H9 (cell line): ENCODE results near the gene MYD88. TPM values are rescaled to one million over a fixed set of nuclear protein-coding genes. Genes with fewer than 3 reads are reported as not detected.

Experiments used
- DNase-seq: peaks from one replicate; pipeline ENCODE4 v3.0.0-alpha.2; 2017
- H2AFZ ChIP-seq: one replicate; pipeline ENCODE4 v1.6.1; 2013; ENCODE audit warnings: mild to moderate bottlenecking, low read length, control low read depth, moderate library complexity
- H2AK5ac ChIP-seq: 2 replicates; pipeline ENCODE4 v1.6.1; 2013; ENCODE audit warnings: low read length, control low read depth, mixed read lengths; ENCODE audit not compliant: insufficient read length
- H2BK120ac ChIP-seq: one replicate; pipeline ENCODE4 v1.6.1; 2013; ENCODE audit warnings: low read depth, mild to moderate bottlenecking, low read length, control low read depth, inconsistent platforms; ENCODE audit not compliant: poor library complexity, severe bottlenecking
- H2BK12ac ChIP-seq: 2 replicates; pipeline ENCODE4 v1.6.1; 2013; ENCODE audit warnings: low read length, control low read depth, mixed read lengths, low read depth; ENCODE audit not compliant: insufficient read length
- H2BK15ac ChIP-seq: 2 replicates; pipeline ENCODE4 v1.6.1; 2013; ENCODE audit warnings: low read depth, low read length, control low read depth
- H2BK20ac ChIP-seq: one replicate; pipeline ENCODE4 v1.6.1; 2013; ENCODE audit warnings: low read depth, mild to moderate bottlenecking, low read length, control low read depth, inconsistent platforms; ENCODE audit not compliant: poor library complexity, severe bottlenecking
- H2BK5ac ChIP-seq: 2 replicates; pipeline ENCODE4 v1.6.1; 2013; ENCODE audit warnings: low read length, control low read depth, mixed read lengths; ENCODE audit not compliant: insufficient read length
- H3K14ac ChIP-seq: 2 replicates; pipeline ENCODE4 v1.6.1; 2013; ENCODE audit warnings: low read length, control low read depth; ENCODE audit not compliant: insufficient read depth
- H3K18ac ChIP-seq: 2 replicates; pipeline ENCODE4 v1.6.1; 2013; ENCODE audit warnings: low read depth, mild to moderate bottlenecking, mixed read lengths, low read length, control low read depth; ENCODE audit not compliant: insufficient read length
- H3K23ac ChIP-seq: 2 replicates; pipeline ENCODE4 v1.6.1; 2013; ENCODE audit warnings: low read length, control low read depth, mixed read lengths, low read depth; ENCODE audit not compliant: insufficient read length
- H3K23me2 ChIP-seq: 2 replicates; pipeline ENCODE4 v1.6.1; 2013; ENCODE audit warnings: low read depth, mild to moderate bottlenecking, mixed read lengths, low read length, control low read depth; ENCODE audit not compliant: insufficient read length, poor library complexity, severe bottlenecking
- H3K27ac ChIP-seq: 2 replicates; pipeline ENCODE4 v1.5.1; 2013; ENCODE audit warnings: low read length, control low read depth, mixed read lengths, low read depth; ENCODE audit not compliant: insufficient read length
- H3K27me3 ChIP-seq: 2 replicates; pipeline ENCODE4 v1.6.1; 2013; ENCODE audit warnings: low read length, control low read depth, inconsistent platforms; ENCODE audit not compliant: insufficient read depth
- H3K4ac ChIP-seq: 2 replicates; pipeline ENCODE4 v1.6.1; 2013; ENCODE audit warnings: low read depth, mild to moderate bottlenecking, control low read depth, inconsistent platforms, low read length, moderate library complexity
- H3K4me1 ChIP-seq: 2 replicates; pipeline ENCODE4 v1.6.1; 2013; ENCODE audit warnings: low read length, control low read depth, inconsistent platforms; ENCODE audit not compliant: insufficient read depth
- H3K4me2 ChIP-seq: 2 replicates; pipeline ENCODE4 v1.6.1; 2013; ENCODE audit warnings: low read length, control low read depth, mixed read lengths; ENCODE audit not compliant: insufficient read length, insufficient read depth
- H3K56ac ChIP-seq: 2 replicates; pipeline ENCODE4 v1.6.1; 2013; ENCODE audit warnings: low read depth, mild to moderate bottlenecking, mixed read lengths, low read length, control low read depth; ENCODE audit not compliant: insufficient read length
- H3K79me1 ChIP-seq: 2 replicates; pipeline ENCODE4 v1.6.1; 2013; ENCODE audit warnings: low read depth, mild to moderate bottlenecking, moderate library complexity, low read length, control low read depth, inconsistent platforms; ENCODE audit not compliant: insufficient read depth, poor library complexity, severe bottlenecking
- H3K79me2 ChIP-seq: 2 replicates; pipeline ENCODE4 v1.6.1; 2013; ENCODE audit warnings: low read length, control low read depth, inconsistent platforms; ENCODE audit not compliant: insufficient read depth
- H3K9ac ChIP-seq: 2 replicates; pipeline ENCODE4 v1.6.1; 2013; ENCODE audit warnings: low read length, control low read depth, mixed read lengths; ENCODE audit not compliant: insufficient read length; ENCODE audit errors: extremely low read depth
- H3K9me3 ChIP-seq: one replicate; pipeline ENCODE4 v1.6.1; 2013; ENCODE audit warnings: low read depth, low read length, inconsistent platforms; ENCODE audit not compliant: control insufficient read depth
- H3T11ph ChIP-seq: one replicate; pipeline ENCODE4 v1.6.1; 2013; ENCODE audit warnings: mild to moderate bottlenecking, low read length, control low read depth, inconsistent platforms
- H4K20me1 ChIP-seq: one replicate; pipeline ENCODE4 v1.6.1; 2013; ENCODE audit not compliant: control insufficient read depth, insufficient read length, insufficient read depth
- H4K5ac ChIP-seq: 2 replicates; pipeline ENCODE4 v1.6.1; 2013; ENCODE audit warnings: low read depth, mild to moderate bottlenecking, mixed read lengths, low read length, control low read depth; ENCODE audit not compliant: insufficient read length
- H4K8ac ChIP-seq: replicated peaks from 2 replicates; pipeline ENCODE4 v1.6.1; 2013; ENCODE audit warnings: low read length, control low read depth, mixed read lengths, low read depth; ENCODE audit not compliant: insufficient read length
- H4K91ac ChIP-seq: 2 replicates; pipeline ENCODE4 v1.6.1; 2013; ENCODE audit warnings: low read depth, mild to moderate bottlenecking, moderate library complexity, mixed read lengths, low read length, control low read depth; ENCODE audit not compliant: insufficient read length
- H3K27ac Mint-ChIP-seq, 3 experiments: 2 replicates in 2 of 3; 3 replicates in 1 of 3; pipeline ENCODE4 v1.8.0; 2020 to 2021; ENCODE audit warnings: mixed read lengths in 3 of 3, mild to moderate bottlenecking in 1 of 3, moderate library complexity in 1 of 3
- H3K27me3 Mint-ChIP-seq: 2 replicates; pipeline ENCODE4 v1.8.0; 2021; ENCODE audit warnings: low read depth, mild to moderate bottlenecking, moderate library complexity, mixed read lengths
- H3K36me3 Mint-ChIP-seq, 3 experiments: 2 replicates in 2 of 3; 3 replicates in 1 of 3; pipeline ENCODE4 v1.8.0; 2020 to 2021; ENCODE audit warnings: low read depth in 3 of 3, mixed read lengths in 3 of 3; ENCODE audit not compliant: insufficient read depth in 1 of 3
- H3K4me1 Mint-ChIP-seq, 2 experiments: 2 replicates each; pipeline ENCODE4 v1.8.0; 2020; ENCODE audit warnings: mixed read lengths in 2 of 2
- H3K4me3 Mint-ChIP-seq, 2 experiments: 2 replicates in 1 of 2; 3 replicates in 1 of 2; pipeline ENCODE4 v1.8.0; 2020 to 2021; ENCODE audit warnings: mild to moderate bottlenecking in 2 of 2, mixed read lengths in 2 of 2, moderate library complexity in 1 of 2
- H3K9me3 Mint-ChIP-seq, 2 experiments: 2 replicates in 1 of 2; 3 replicates in 1 of 2; pipeline ENCODE4 v1.8.0; 2020; ENCODE audit warnings: mild to moderate bottlenecking in 2 of 2, mixed read lengths in 2 of 2, moderate library complexity in 1 of 2
- WGBS: extraction: QIAGEN DNeasy Blood & Tissue Kit; methylation state at CpG from one replicate; pipeline ENCODE4 v1.1.7; 2013; ENCODE audit warnings: missing lambda C conversion rate, low lambda C conversion rate, mixed read lengths; ENCODE audit not compliant: insufficient read length; ENCODE audit errors: extremely low coverage; 5-methylcytosine and 5-hydroxymethylcytosine counted together
- total RNA-seq: library from RNA; stranded (reverse); gene quantifications from 2 replicates; pipeline ENCODE4 v1.2.1, GENCODE V29; 2021
- TF ChIP-seq, protein P1 (sequence below): fragments of 200-600 bp; sonication (generic); conservative IDR thresholded peaks from 3 replicates; pipeline ENCODE4 v1.8.0; 2021; ENCODE audit warnings: antibody characterized with exemption, mild to moderate bottlenecking

The MYD88 gene
- total RNA-seq, 1 experiment from 2014 or later = 33.4 TPM

DNA sequence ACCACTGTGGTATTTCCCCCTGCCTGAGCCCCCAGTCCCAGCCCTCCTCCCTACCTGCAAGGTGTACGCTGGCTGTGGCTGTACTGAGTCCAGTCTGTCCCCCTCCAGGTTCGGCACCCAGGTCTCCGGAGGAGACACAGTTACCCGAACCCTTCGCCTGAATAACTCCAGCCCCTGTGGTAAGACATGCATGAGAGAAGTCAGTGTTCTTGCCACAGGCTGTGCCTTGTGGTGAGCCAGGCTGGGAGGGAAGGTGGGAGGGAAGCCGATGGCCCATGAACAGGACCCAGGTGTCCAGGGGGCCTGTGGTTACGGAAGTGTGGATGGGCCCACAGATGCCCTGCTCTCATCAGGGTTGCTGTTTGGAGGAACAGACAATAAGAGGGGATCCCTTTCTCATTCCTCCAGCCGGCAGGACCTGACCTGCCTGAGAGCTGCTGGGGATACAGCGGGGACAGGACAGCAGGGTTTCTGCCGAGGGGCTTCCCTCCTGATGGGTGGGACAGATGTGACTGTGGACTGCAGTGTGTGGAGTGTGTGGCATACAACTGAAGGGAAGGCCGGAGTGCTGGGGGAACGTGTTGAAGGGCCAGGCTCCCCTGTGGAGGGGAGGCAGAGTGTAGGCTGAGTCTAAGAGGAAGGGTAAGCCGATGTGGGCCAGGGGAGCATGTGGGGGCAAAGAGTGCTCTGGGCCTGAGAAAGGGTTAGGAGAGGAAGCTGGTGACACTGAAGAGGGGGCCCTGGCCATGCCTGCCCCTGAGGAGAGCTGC is 23.4 kb upstream of the MYD88 start:
- Histone ChIP-seq H3K79me1 (no peaks in the 10 kb centered on the region), H2BK5ac (no peak overlapping the region), H3K23ac (no peak overlapping the region), H4K20me1 (no peaks in the 10 kb centered on the region), H2BK15ac (no peak overlapping the region), H4K5ac (no peak overlapping the region), H3K4me2 (no peak overlapping the region), H2AFZ (no peak overlapping the region), H3K14ac (no peak overlapping the region; the same call in 1 of the 2 replicates), H2BK120ac (no peak overlapping the region), H3K9me3 (no peaks in the 10 kb centered on the region), H3K18ac (no peak overlapping the region), H2BK20ac (no peak overlapping the region), H4K91ac (no peak overlapping the region), H3T11ph (no peak overlapping the region), H3K4me1 (no peaks in the 10 kb centered on the region), H3K79me2 (no peaks in the 10 kb centered on the region), H3K27ac (no peak overlapping the region), H3K56ac (no peak overlapping the region), H3K27me3 (no peaks in the 10 kb centered on the region), H3K23me2 (no peaks in the 10 kb centered on the region), H2BK12ac (no peak overlapping the region), H3K4ac (no peak overlapping the region), H3K9ac (no peak overlapping the region), H2AK5ac (no peak overlapping the region), H4K8ac (no peak overlapping the region)
- H3K36me3 Mint-ChIP-seq = peaks cover 0 to 21% (median 2%) of the 10 kb centered on the region in 3 experiments; a peak in 5 of 7 replicates
- no peak overlapping the region for H3K4me3 Mint-ChIP-seq
- no peaks in the 10 kb centered on the region; a peak in 1 of 5 replicates for H3K9me3 Mint-ChIP-seq
- H3K4me1 Mint-ChIP-seq = peaks cover 0 to 3% of the 10 kb centered on the region in 2 experiments; a peak in 1 of 4 replicates
- H3K27me3 Mint-ChIP-seq = peaks cover 17% of the 10 kb centered on the region
- WGBS = no CpG with 5 or more reads among the region's 13 CpGs
- TF ChIP-seq, protein P1, sequence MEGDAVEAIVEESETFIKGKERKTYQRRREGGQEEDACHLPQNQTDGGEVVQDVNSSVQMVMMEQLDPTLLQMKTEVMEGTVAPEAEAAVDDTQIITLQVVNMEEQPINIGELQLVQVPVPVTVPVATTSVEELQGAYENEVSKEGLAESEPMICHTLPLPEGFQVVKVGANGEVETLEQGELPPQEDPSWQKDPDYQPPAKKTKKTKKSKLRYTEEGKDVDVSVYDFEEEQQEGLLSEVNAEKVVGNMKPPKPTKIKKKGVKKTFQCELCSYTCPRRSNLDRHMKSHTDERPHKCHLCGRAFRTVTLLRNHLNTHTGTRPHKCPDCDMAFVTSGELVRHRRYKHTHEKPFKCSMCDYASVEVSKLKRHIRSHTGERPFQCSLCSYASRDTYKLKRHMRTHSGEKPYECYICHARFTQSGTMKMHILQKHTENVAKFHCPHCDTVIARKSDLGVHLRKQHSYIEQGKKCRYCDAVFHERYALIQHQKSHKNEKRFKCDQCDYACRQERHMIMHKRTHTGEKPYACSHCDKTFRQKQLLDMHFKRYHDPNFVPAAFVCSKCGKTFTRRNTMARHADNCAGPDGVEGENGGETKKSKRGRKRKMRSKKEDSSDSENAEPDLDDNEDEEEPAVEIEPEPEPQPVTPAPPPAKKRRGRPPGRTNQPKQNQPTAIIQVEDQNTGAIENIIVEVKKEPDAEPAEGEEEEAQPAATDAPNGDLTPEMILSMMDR = no peak
- H3K27ac Mint-ChIP-seq = peak overlapping the region in 2 of 3 experiments; percentile 59 to 80; a peak in 3 of 7 replicates
- peak; percentile 21 for DNase-seq
